Medulla oblongata (tissue), 1 donor: ENCODE data around the gene RSRC2.
A peak's percentile ranks its signal among the peaks of the same experiment; 100 is the strongest.
"Not testable (repeated sequence)": the region's sequence is repeated elsewhere in the genome, so short reads cannot be mapped to it uniquely, and the experiment has no call there.

Experiments
- DNase-seq: peaks from one replicate; pipeline ENCODE4 v3.0.0-alpha.2; 2015; ENCODE audit errors: extremely low spot score

The RSRC2 gene

GRCh38 chr12:122518908-122519307 is 7.8 kb downstream of the RSRC2 start:
- no peak for DNase-seq

- DNase-seq: no peak
These were observed 8.9 kb downstream of the RSRC2 start for GRCh38 chr12:122517877-122518276.

GRCh38 chr12:122516544-122517361 is 10.0 kb downstream of the RSRC2 start:
- DNase-seq: no peak

GRCh38 chr12:122515275-122515674 is 11.5 kb downstream of the RSRC2 start:
- DNase-seq: no peak

GRCh38 chr12:122513660-122514059 is 13.1 kb downstream of the RSRC2 start:
- no peak for DNase-seq

GRCh38 chr12:122513028-122513427 is 13.7 kb downstream of the RSRC2 start:
- not testable (repeated sequence) for DNase-seq

- no peak for DNase-seq
These were observed 18.6 kb downstream of the RSRC2 start for GRCh38 chr12:122508163-122508562.

- DNase-seq: no peak
These were observed 20.3 kb downstream of the RSRC2 start for GRCh38 chr12:122506393-122506938.

GRCh38 chr12:122505419-122506051 is 21.2 kb downstream of the RSRC2 start:
- DNase-seq: no peak

- DNase-seq: no peak
These were observed 22.7 kb downstream of the RSRC2 start for GRCh38 chr12:122503783-122504590.

- DNase-seq: no peak
These were observed 23.5 kb downstream of the RSRC2 start for GRCh38 chr12:122503147-122503751.

GRCh38 chr12:122501489-122501989 is 25.2 kb downstream of the RSRC2 start:
- no peak for DNase-seq

GRCh38 chr12:122500685-122501488 is 25.8 kb downstream of the RSRC2 start, which contains the start of gene ZCCHC8:
Gene ZCCHC8, minus strand, starts transcription at chr12:122500932. Its CDS starts 92 bp downstream, at chr12:122500840.
- DNase-seq: peak; percentile 98

GRCh38 chr12:122499991-122500684 is 26.6 kb downstream of the RSRC2 start:
- DNase-seq: peak; percentile 27

- no peak for DNase-seq
These were observed 31.5 kb downstream of the RSRC2 start for GRCh38 chr12:122495258-122495657.

- DNase-seq: not testable (repeated sequence)
These were observed 33.5 kb downstream of the RSRC2 start for GRCh38 chr12:122493222-122493621.

GRCh38 chr12:122491991-122492390 is 34.7 kb downstream of the RSRC2 start:
- no peak for DNase-seq

GRCh38 chr12:122489038-122489437 is 37.7 kb downstream of the RSRC2 start:
- DNase-seq: no peak

- DNase-seq: not testable (repeated sequence)
These were observed 38.9 kb downstream of the RSRC2 start for GRCh38 chr12:122487807-122488206.
